Heart left ventricle (tissue), 16 donors: ENCODE data around the gene HECTD2. TPM values are rescaled to one million over a fixed set of nuclear protein-coding genes. Genes with fewer than 3 reads are reported as not detected.

Experiments used
- ATAC-seq, 4 donors: fragments of 200-7000 bp; cut with Tn5 transposase; one replicate each; pipeline ENCODE4 v1.9.1; 2020 to 2022; ENCODE audit warnings: moderate library complexity in 4 of 4, mild to moderate bottlenecking in 3 of 4, moderate number of reproducible peaks in 1 of 4
- DNase-seq, 5 donors: peaks; one replicate each; pipeline ENCODE4 v3.0.0-alpha.2; 2020
- H3K27ac ChIP-seq, 12 donors: fragments of 200-600 bp; sonication (generic) in 4 of 12; one replicate each; pipeline versions ENCODE4 v1.5.0 to v1.8.0; 2016 to 2022; ENCODE audit warnings: mild to moderate bottlenecking in 2 of 12
- H3K27me3 ChIP-seq, 9 donors: fragments of 200-600 bp; sonication (generic) in 2 of 9; one replicate each; pipeline versions ENCODE4 v1.5.1 to v1.8.0; 2016 to 2022; ENCODE audit warnings: mild to moderate bottlenecking in 3 of 9
- H3K36me3 ChIP-seq, 9 donors: fragments of 200-600 bp; sonication (generic) in 2 of 9; one replicate each; pipeline versions ENCODE4 v1.5.0 to v1.8.0; 2018 to 2022; ENCODE audit warnings: mild to moderate bottlenecking in 2 of 9
- H3K4me1 ChIP-seq, 12 donors: fragments of 200-600 bp; sonication (generic) in 4 of 12; one replicate each; pipeline versions ENCODE4 v1.5.0 to v1.8.0; 2016 to 2022; ENCODE audit warnings: mild to moderate bottlenecking in 3 of 12
- H3K4me3 ChIP-seq, 12 donors: fragments of 200-600 bp; sonication (generic) in 4 of 12; one replicate each; pipeline versions ENCODE4 v1.5.0 to v1.8.0; 2017 to 2022; ENCODE audit warnings: mild to moderate bottlenecking in 9 of 12, moderate library complexity in 4 of 12
- H3K9me3 ChIP-seq, 12 donors: fragments of 200-600 bp; sonication (generic) in 4 of 12; one replicate each; pipeline versions ENCODE4 v1.5.0 to v1.8.0; 2016 to 2022; ENCODE audit warnings: mild to moderate bottlenecking in 1 of 12
- CTCF ChIP-seq, 12 donors: fragments of 200-600 bp; sonication (generic) in 4 of 12; IDR thresholded peaks; one replicate each; pipeline versions ENCODE4 v1.5.0 to v1.8.0; 2018 to 2022; ENCODE audit warnings: antibody characterized with exemption in 12 of 12, mild to moderate bottlenecking in 5 of 12
- POLR2A ChIP-seq, 2 donors: fragments of 450-650 bp; IDR thresholded peaks; one replicate each; pipeline ENCODE4 v1.6.1; 2017; ENCODE audit warnings: antibody characterized with exemption in 2 of 2, mild to moderate bottlenecking in 2 of 2, moderate library complexity in 2 of 2
- WGBS, 4 donors: extraction: QIAGEN DNeasy Blood & Tissue Kit in 2 of 4; methylation state at CpG; one replicate each; pipeline versions ENCODE4 v1.1.5 to v1.1.7; 2013 to 2018; 5-methylcytosine and 5-hydroxymethylcytosine counted together
- intact Hi-C, 10 donors: fragments of 100-400 bp; cut with DNase I; formaldehyde crosslinking; loops; one replicate each; pipeline versions ENCODE4 v1.11.1 to v1.14.2; 2022
- polyA plus RNA-seq, 2 donors: library from polyadenylated mRNA; stranded (reverse); fragments of 200-250 nt; gene quantifications; one replicate each; pipeline ENCODE4 v1.2.3, GENCODE V29; 2013
- total RNA-seq, 9 donors: library from RNA; depleted of rRNA in 2 of 9; stranded (reverse); fragments of >200 nt in 2 of 9; fragmentation: NEBNext Ultra II Directional in 3 of 9; extraction: Animal tissue kit (Norgen Biotek cat#: 25700) in 3 of 9; gene quantifications; one replicate each; pipeline versions ENCODE4 v1.1.0 to v1.2.4, GENCODE V29; 2016 to 2023
- donor health status: ischemic (EF 13 %, LVEDD 7.1; RV severe dilation, severe dysfunction).
- donor health status: healthy with polysubstance abuse.
- donor health status: DM: no; HTN: yes; CAD: no.
- donor health status: DM: no; HTN: no; CAD: no.
- donor health status: ischemic (EF 25% LVEDD 6.9; RV normal size, moderate dysfunction).
- donor health status: ischemic (EF 25% LVEDD 5.7; RV mildly dilated, moderate dysfunction).
- donor health status: healthy.
- donor health status: DM: yes; HTN: yes; CAD: no.
- donor health status: ischemic (EF 35%, LVEDD 5.7; RV mildly dilated, moderate dysfunction).
- donor health status: nonischemic (EF 11% LVEDD 7.7; RV severe dilation, severe dysfunction).
- donor health status: DM: yes; HTN: yes; CAD: no.
- donor health status: PGD.
- donor health status: ischemic (EF 29% LVEDD 5.4; RV normal size, mild dysfunction).
- donor health status: nonischemic (EF 23%, LVEDD 6.1; RV moderate dilation, normal function).

The HECTD2 gene
- total and polyA plus RNA-seq, 11 donors: 2.3 to 9.3 (median 4.1) TPM

DNA sequence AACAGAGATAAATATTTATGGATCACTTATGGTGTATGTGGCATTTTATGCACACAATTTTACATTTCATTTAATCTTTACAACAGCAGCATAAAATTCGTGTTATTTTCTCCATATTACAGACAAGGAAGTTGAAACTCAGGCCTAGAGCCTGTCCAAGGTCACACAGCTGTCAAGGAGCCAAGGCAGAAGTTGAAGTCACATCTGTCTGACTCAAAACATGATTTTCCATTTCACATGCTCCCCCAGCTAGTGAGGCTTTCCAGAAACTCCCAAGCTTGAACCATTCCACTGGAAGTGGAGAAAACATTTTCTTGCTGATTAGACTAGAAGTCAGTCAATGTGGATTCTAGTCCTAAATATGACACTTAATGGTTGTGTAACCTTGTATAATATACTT, 110.5 kb downstream of the HECTD2 start:
- Histone ChIP-seq H3K4me3 (no peak overlapping the region), H3K27ac (peak overlapping the region in 3 of 12 donors; percentile 15 to 29 (median 21)), H3K4me1 (peaks cover 0 to 22% (median 0%) of the 10 kb centered on the region in 12 donors), H3K27me3 (no peaks in the 10 kb centered on the region), H3K9me3 (peaks cover 0 to 14% (median 0%) of the 10 kb centered on the region in 12 donors), H3K36me3 (no peaks in the 10 kb centered on the region)
- DNase-seq (peak in 4 of 5 donors; percentile 51 to 73 (median 58)), ATAC-seq (peak; percentile 78 to 86 (median 82))
- intact Hi-C loops: no loop called here
- no peak for TF ChIP-seq POLR2A (IDR thresholded peaks at IDR 0.05)
- 22 to 41% (median 37%) methylated on average over 1 of the region's 1 CpG for WGBS, 4 donors

DNA sequence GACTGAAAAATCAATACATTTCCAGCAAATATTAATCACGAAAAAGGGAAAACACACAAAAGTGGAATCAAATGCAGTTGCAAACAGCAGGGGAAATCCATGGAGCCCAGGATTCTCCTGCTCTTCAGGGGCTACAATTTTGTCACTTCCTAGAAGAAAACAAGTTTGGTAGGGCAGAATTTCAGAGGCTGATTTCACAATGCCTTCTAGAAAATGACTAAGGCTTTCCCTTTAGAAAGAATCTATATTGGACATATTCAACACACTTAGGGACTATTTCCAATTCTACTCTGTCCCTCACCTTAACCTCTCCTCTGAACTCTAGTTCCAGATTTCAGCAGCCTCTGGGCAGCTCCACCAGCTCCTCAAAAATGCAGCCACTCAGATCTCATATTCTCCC, 111.3 kb downstream of the HECTD2 start:
- TF ChIP-seq POLR2A (IDR thresholded peaks at IDR 0.05): no peak
- TF ChIP-seq CTCF (IDR thresholded peaks at IDR 0.05): no peak
- intact Hi-C loops: no loop called here
- peak overlapping the region in 2 of 12 donors; percentile 6 to 29 for H3K27ac ChIP-seq
- no peaks in the 10 kb centered on the region for H3K27me3 ChIP-seq
- WGBS, 4 donors: 90 to 97% (median 93%) methylated on average over 1 of the region's 1 CpG
- no peaks in the 10 kb centered on the region for H3K36me3 ChIP-seq
- ATAC-seq (no peak), DNase-seq (no peak)
- no peak overlapping the region for H3K4me3 ChIP-seq
- H3K9me3 ChIP-seq: peaks cover 0 to 14% (median 0%) of the 10 kb centered on the region in 12 donors
- peaks cover 0 to 22% (median 0%) of the 10 kb centered on the region in 12 donors for H3K4me1 ChIP-seq

DNA sequence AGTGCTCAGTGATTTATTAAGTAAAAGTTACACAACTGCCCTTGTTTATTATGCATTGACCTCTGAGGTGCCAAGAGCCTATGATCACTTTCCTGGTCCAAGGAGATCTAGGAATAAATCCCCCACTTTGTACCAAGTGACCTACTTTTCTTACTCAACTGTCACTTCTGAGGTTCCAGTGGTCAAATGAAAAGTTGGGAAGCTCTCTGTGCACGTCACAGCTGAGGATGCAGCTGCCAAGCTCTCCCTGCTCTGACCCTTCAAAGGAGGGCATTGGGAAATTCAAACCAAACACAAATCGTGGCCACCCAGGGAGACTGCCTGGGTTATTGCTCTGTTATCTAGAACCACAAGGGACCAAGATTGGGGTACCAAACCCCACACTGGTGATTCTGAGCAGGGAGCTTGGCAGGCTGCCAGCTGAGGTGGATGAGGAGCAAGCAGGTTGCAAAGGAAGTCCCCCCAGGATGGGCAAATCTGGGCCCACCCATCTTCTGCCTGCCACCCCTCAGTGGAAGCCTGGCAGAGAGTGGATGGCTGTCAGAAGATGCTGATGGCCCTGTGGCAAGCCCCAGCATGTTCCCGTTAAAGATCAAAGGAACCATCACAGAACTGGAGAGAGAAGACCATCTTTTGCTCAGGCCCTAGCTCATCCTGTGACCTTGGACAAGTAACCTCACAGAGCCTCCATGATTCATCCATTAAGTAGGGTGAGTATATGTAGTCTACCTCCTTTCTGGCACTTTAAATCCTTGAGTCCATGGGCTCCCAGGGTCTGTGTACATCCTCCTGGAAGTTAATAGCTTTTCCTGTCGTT, 116.0 kb downstream of the HECTD2 start:
- no peak overlapping the region for H3K27ac ChIP-seq
- intact Hi-C loops: no loop called here
- no peaks in the 10 kb centered on the region for H3K36me3 ChIP-seq
- ATAC-seq: no peak
- H3K4me1 ChIP-seq: peaks cover 0 to 11% (median 0%) of the 10 kb centered on the region in 12 donors
- H3K27me3 ChIP-seq: no peaks in the 10 kb centered on the region
- 67 to 77% (median 74%) methylated on average over 4 of the region's 4 CpGs for WGBS, 4 donors
- no peaks in the 10 kb centered on the region for H3K9me3 ChIP-seq
- no peak overlapping the region for H3K4me3 ChIP-seq
- TF ChIP-seq POLR2A (IDR thresholded peaks at IDR 0.05) (no peak), CTCF (IDR thresholded peaks at IDR 0.05) (no peak)
- DNase-seq: peak in 2 of 5 donors; percentile 28 to 67

DNA sequence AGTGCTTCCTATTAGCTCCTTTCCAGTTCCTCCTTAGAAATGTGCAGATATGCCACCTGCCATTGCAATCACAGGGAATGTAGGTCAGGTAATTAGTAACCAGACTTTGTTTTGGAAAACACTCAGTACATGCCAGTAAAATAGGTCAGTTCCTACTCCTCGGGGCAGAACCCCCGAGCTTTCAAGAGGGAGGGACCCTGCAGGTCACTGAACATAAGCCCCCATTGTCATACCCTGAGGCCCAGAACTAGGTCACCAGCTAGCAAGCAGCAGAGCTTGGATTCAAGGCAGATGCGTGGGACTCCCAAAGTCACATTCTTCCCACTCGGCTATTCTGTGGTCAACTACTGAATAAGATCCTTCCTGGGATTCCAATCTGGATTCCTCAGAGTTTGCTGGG, 117.9 kb downstream of the HECTD2 start:
- 66 to 91% (median 81%) methylated on average over 4 of the region's 4 CpGs for WGBS, 4 donors
- intact Hi-C loops: no loop called here
- peak in 1 of 4 donors; percentile 29 for ATAC-seq
- Histone ChIP-seq H3K36me3 (no peaks in the 10 kb centered on the region), H3K4me3 (no peak overlapping the region), H3K4me1 (no peaks in the 10 kb centered on the region), H3K27ac (no peak overlapping the region), H3K27me3 (no peaks in the 10 kb centered on the region), H3K9me3 (no peaks in the 10 kb centered on the region)
- DNase-seq: no peak
- TF ChIP-seq CTCF (IDR thresholded peaks at IDR 0.05) (no peak), POLR2A (IDR thresholded peaks at IDR 0.05) (no peak)
